ENCODE measurements around the gene CLNK. TPM values are rescaled to one million over a fixed set of nuclear protein-coding genes. Genes with fewer than 3 reads are reported as not detected.

Gene CLNK
- total and polyA plus RNA-seq, 2 of the 8 experiments (the other 6 are each of a cell fraction or from before 2014, with no cell fraction given), result not detected

DNA sequence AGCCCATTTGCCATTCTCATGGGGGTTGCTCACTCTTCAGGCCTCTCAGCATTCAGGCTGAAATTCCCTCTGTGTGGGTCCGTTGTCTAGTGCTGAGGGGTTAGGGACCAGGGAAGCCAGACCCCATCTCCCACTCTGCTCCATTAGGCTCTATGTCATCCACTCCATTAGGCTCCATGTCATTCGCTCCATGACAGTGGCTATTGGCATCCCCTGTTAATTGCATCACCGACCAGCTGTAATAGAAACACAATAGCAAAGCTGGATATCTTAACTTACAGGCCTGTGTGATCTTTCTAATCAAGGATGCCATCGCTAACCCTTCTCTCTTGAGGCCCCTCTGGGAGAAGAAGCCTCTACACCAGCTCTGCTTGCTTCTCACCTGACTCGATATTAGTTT lies 201.7 kb downstream of the CLNK start:
- Histone ChIP-seq H4K5ac (ENCODE audit: insufficient read length, low read depth, low read length) (no peak overlapping the region), H2BK20ac (ENCODE audit: low read length) (no peak overlapping the region), H3K79me1 (ENCODE audit: low read depth, low read length) (no peaks in the 10 kb centered on the region), H4K8ac (ENCODE audit: extremely low read depth, insufficient read depth, low read length) (no peak overlapping the region), H3K4ac (replicated peaks; ENCODE audit: insufficient read length, low read depth, low read length) (no peak overlapping the region), H3K4me2 (ENCODE audit: insufficient read depth in 1 of 2, low read depth in 2 of 2, low read length in 2 of 2) (no peak overlapping the region), H3K27ac (ENCODE audit: low read depth, low read length) (no peak overlapping the region), H2AK5ac (ENCODE audit: low read depth, low read length) (no peak overlapping the region; the same call in 1 of the 2 replicates), H2BK5ac (ENCODE audit: low read depth, low read length) (no peak overlapping the region), H3K9me3 (ENCODE audit: insufficient read depth in 2 of 2, low read depth in 1 of 2, low read length in 1 of 2) (no peaks in the 10 kb centered on the region), H3K18ac (ENCODE audit: extremely low read depth, low read length) (no peak overlapping the region), H3K9ac (replicated peaks in 1 of 4; ENCODE audit: extremely low read depth in 1 of 4, low read depth in 3 of 4, low read length in 3 of 4) (no peak overlapping the region), H3K23ac (ENCODE audit: insufficient read length) (no peak overlapping the region), H2BK12ac (ENCODE audit: low read depth, low read length) (no peak overlapping the region), H4K91ac (replicated peaks; ENCODE audit: insufficient read length, low read length) (no peak overlapping the region), H4K20me1 (replicated peaks in 1 of 2; ENCODE audit: control insufficient read depth in 1 of 2, insufficient read depth in 2 of 2, low read length in 2 of 2) (no peaks in the 10 kb centered on the region), H3K23me2 (ENCODE audit: low read depth, low read length) (no peaks in the 10 kb centered on the region), H2BK15ac (ENCODE audit: low read length) (no peak overlapping the region), H3K4me1 (replicated peaks in 1 of 4; ENCODE audit: control insufficient read depth in 3 of 4, insufficient read depth in 4 of 4, low read length in 3 of 4) (no peaks in the 10 kb centered on the region), H3K36me3 (ENCODE audit: control insufficient read depth in 2 of 4, insufficient read depth in 4 of 4, low read length in 3 of 4) (no peaks in the 10 kb centered on the region), H3K27me3 (replicated peaks in 1 of 4; ENCODE audit: control insufficient read depth in 3 of 4, extremely low read depth in 1 of 4, insufficient read depth in 3 of 4, low read length in 3 of 4) (no peaks in the 10 kb centered on the region), H3K4me3 (ENCODE audit: extremely low read depth in 1 of 4, insufficient read depth in 2 of 4, low read depth in 3 of 4, low read length in 4 of 4) (no peak overlapping the region), H2AFZ (ENCODE audit: low read length) (no peak overlapping the region), H3K79me2 (ENCODE audit: control insufficient read depth in 1 of 2, insufficient read depth in 2 of 2, low read length in 2 of 2) (no peaks in the 10 kb centered on the region), H3K14ac (ENCODE audit: insufficient read length) (no peak overlapping the region), H3K56ac (replicated peaks; ENCODE audit: insufficient read length, low read depth, low read length) (no peak overlapping the region), H2BK120ac (replicated peaks; ENCODE audit: low read depth, low read length) (no peak overlapping the region)
- FAIRE-seq, result no peak
- ChIA-PET POLR2A (ENCODE audit: partially characterized antibody) (no interaction called here), CTCF (ENCODE audit: partially characterized antibody) (no interaction called here)
- DNase-seq (ENCODE audit: low read depth in 1 of 2, low spot score in 2 of 2), result no peak
- TF ChIP-seq TAF7 (optimal IDR thresholded peaks at IDR 0.05; ENCODE audit: borderline replicate concordance, low read depth, low read length) (no peak), RXRA (IDR thresholded peaks at IDR 0.05; ENCODE audit: insufficient read depth, low read depth, low read length) (no peak), POLR2AphosphoS5 (IDR thresholded peaks at IDR 0.05; ENCODE audit: low read depth, low read length) (no peak), GTF2F1 (IDR thresholded peaks at IDR 0.05; ENCODE audit: borderline replicate concordance, low read depth, low read length) (no peak), RNF2 (IDR thresholded peaks at IDR 0.05; ENCODE audit: borderline replicate concordance, low read depth, low read length, missing control alignments, poor library complexity, severe bottlenecking) (no peak), SP1 (IDR thresholded peaks at IDR 0.05; ENCODE audit: low read depth, low read length) (no peak), CTBP2 (IDR thresholded peaks at IDR 0.05; ENCODE audit: borderline replicate concordance, insufficient read depth, insufficient read length, low read length) (no peak)
- 73% methylated on average over 5 of the region's 5 CpGs; no CpG with 5 or more reads in 1 of the 2 experiments for WGBS, 2 experiments (ENCODE audit: extremely low coverage in 1 of 2, insufficient coverage in 1 of 2, insufficient read length in 1 of 2, insufficient replicate concordance in 2 of 2, low coverage in 1 of 2, low lambda C conversion rate in 2 of 2, missing lambda C conversion rate in 1 of 2)
